Activated gamma-delta T cell (primary cell): Measurements from ENCODE around the gene VTI1A.
"Not testable (repeated sequence)": the region's sequence is repeated elsewhere in the genome, so short reads cannot be mapped to it uniquely, and the experiment has no call there.

Experiments used
- DNase-seq: peaks from one replicate; lab custom pipeline; 2025; lab: John Stamatoyannopoulos, UW

The VTI1A gene

GRCh38 chr10:112454910-112455779 lies 8.1 kb downstream of the VTI1A start:
- no peak for DNase-seq

DNA sequence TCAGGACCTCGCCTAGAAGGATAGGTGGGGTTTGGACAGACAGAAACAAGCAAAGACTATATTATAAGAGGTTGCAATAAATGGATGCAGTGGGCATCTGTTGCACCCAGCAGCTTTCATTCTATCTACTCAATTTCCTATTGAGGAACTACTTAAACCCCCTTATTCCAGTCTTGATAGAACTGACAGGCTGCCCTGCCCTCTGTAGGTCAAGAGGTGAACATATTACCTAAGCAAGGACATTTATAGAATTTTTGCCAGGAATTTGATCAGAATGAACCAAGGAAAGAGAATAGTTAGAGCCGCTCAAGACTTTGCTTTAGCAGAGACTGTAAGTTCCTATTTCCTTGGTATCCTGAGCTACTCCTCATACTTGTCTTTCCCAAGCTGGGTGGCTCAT lies 9.5 kb downstream of the VTI1A start:
- no peak for DNase-seq

DNA sequence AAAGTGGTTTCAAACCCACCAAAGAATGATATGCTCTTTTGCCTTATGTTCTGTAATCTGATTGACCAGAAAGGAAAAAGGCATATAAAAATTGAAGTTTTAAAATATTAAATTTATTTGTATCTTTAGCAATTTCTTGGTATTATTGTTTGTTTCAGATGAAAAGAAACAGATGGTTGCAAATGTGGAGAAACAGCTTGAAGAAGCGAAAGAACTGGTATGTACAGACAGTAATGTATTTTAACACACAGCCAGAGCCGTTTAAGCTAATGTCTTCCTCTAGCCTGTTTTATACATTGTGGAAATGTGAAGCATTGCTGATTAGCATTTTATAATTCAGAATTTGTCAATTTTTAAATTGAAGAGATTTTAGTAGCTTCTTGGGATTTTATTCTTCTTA lies 13.4 kb downstream of the VTI1A start:
- no peak for DNase-seq

GRCh38 chr10:112461029-112461887 lies 14.2 kb downstream of the VTI1A start:
- no peak for DNase-seq

- not testable (repeated sequence) for DNase-seq
These were observed 17.1 kb downstream of the VTI1A start for GRCh38 chr10:112464074-112464473.

- DNase-seq = no peak
These were observed 18.4 kb downstream of the VTI1A start for GRCh38 chr10:112465299-112465883.

- DNase-seq = no peak
These were observed 19.8 kb downstream of the VTI1A start for GRCh38 chr10:112466802-112467201.

DNA sequence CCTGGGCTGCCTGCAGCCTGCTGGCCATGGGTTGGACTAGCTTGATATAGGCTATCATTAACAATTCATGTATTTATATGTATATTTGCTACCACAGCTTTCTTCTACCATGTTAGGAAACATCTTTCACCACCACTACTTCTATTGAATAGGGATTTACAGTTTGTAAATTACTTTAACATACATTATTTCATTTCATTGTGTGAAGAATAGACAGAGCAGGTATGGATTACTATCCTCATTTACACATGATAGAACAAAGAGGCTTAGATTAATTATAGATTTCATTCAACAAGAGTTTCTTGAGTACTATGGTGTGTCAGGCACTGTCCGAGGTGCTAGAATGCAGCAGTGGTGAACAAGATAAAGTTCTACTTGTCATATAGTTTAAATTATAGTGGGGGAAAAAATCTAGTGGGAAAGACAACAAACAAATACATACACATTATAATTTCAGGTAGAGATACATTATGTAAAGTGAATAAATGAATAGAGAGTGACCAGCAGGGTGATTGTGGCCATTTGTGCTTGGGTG lies 20.6 kb downstream of the VTI1A start:
- no peak for DNase-seq

DNA sequence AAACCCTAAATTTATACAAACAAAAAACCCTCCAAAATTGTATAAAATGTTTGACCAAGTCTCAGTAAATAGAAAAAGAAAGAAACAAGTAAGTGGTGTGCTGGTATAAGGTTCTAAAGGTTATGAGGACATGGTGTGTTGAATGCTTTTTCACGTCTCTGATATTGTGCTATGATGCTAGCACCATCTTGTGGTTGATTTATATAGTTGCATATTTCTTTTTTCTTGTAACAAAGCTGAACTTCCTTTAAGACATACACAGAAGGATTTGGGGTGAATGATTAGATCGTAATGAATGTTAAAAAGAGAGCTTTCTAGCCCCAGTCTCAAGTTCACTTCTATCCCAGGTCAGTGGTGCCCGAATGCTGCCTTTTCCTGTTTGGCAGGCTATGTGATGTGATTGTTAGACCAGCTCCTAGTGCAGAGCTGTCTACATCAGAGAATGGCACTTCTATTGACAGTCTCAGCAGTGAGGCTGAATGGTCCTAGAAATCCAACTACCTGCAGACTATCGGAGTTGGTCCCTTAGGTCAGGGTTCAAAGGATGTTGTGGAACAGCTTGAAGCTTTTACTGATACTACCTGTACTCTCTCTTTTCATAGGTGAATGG lies 25.0 kb downstream of the VTI1A start:
- DNase-seq = no peak

GRCh38 chr10:112475575-112476218 lies 28.7 kb downstream of the VTI1A start:
- DNase-seq = no peak

DNA sequence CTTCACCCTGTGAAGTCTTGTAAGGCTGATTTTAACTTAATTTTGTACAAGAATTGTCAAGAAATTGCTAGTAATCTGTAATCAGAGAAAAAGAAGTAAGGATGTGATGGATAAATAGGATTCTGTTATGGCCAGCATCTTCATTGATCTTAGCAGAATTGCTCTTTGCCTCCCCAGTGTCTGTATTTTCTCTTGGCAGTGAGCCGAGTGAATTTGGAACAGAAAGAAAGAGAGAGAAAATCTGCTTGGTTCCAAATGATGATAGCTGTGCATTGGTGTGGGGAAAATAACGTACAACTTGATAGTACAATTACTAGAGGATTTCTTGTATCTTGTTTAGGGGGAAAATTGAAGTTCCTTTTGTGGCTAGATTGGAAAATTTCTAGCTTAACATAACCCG lies 34.6 kb downstream of the VTI1A start:
- no peak for DNase-seq

GRCh38 chr10:112484399-112484798 lies 37.4 kb downstream of the VTI1A start:
- no peak for DNase-seq

- DNase-seq = no peak
These were observed 40.9 kb downstream of the VTI1A start for GRCh38 chr10:112487964-112488363.

GRCh38 chr10:112490545-112490944 lies 43.5 kb downstream of the VTI1A start:
- DNase-seq = no peak

- no peak for DNase-seq
These were observed 44.1 kb downstream of the VTI1A start for GRCh38 chr10:112491144-112491543.

- DNase-seq = no peak
These were observed 45.7 kb downstream of the VTI1A start for GRCh38 chr10:112492736-112493135.

DNA sequence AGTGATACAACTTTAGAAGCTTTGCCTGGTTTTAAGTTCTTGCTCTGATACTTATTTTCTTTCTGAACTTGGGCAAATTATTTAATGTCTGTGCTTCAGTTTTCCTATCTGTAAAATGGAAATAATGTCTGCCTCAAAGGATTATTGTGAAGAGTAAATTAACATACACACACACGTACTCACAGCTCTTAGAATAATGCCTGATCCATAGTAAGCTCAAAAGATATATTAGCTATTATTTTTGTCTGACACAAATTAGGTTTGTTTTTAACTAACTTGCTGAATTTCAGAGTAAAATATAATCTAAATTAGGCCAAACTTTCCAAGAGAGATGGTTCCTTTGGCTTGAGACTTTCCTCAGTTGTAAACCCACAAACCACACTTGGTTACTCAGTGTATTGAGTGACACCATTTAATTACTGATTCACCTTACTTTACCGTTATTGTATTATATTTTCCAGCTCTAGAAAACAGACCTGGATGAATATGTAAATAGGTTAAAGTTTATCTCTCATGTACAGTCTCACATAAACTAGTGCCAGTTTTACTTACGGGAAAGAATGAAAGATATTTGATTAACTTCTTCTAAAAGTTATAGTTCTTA lies 50.4 kb downstream of the VTI1A start:
- no peak for DNase-seq

GRCh38 chr10:112498806-112499205 lies 51.8 kb downstream of the VTI1A start:
- no peak for DNase-seq

DNA sequence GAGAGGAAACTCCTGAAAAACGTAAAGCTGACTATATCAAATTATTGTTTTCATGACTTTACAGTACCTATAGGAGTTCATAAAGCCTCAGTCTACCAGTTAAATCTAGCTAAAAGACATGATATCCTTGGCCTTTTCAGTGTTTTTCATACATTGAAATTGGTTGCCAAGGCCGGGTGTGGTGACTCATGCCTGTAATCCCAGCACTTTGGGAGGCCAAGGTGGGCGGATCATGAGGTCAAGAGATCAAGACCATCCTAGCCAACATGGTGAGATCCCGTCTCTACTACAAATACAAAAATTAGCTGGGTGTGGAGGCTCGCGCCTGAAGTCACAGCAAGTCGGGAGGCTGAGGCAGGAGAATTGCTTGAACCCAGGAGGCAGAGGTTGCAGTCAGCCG lies 53.0 kb downstream of the VTI1A start:
- DNase-seq = not testable (repeated sequence)

DNA sequence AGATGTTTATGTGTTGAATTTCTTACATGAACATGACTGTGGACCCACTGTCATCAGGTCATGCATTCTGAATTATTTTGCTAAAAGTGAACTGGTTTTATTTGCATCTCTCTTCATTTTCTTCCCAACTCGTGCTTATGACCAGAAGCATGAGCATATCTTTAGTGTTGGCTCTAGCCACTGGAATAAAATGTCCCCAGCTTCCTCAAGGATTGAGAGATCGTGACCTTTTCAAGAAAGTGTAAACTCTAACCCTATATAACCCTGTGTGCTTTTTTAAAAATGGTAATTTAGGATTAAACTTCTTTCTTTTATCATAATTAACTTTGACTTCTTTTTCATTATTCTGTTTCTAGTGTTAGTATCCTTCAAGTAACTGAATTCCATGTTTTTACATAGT lies 55.5 kb downstream of the VTI1A start:
- DNase-seq = no peak

GRCh38 chr10:112503643-112504042 lies 56.6 kb downstream of the VTI1A start:
- no peak for DNase-seq
